HG03066 (cell line): ENCODE data around the gene HAGHL.

Experiments
- ATAC-seq: cut with Tn5 transposase; IDR thresholded peaks from one replicate; pipeline ENCODE4 v1.9.1; 2021; ENCODE audit warnings: low read depth; ENCODE audit not compliant: unreplicated experiment

HAGHL gene

GRCh38 chr16:726438-727290, at the start of gene HAGHL, which contains the start of gene CCDC78:
Gene HAGHL (plus strand): TSS chr16:727106. CDS start chr16:727510, 404 bp downstream.
Gene CCDC78 (minus strand): TSS chr16:726443. CDS start chr16:726367, 76 bp downstream.
- ATAC-seq, result no peak

GRCh38 chr16:677316-678190, 49.4 kb upstream of the HAGHL start:
- ATAC-seq, result no peak

GRCh38 chr16:678209-678857, 48.6 kb upstream of the HAGHL start:
- ATAC-seq, result no peak

- no peak for ATAC-seq
Observed at GRCh38 chr16:678858-679813, 47.8 kb upstream of the HAGHL start.

GRCh38 chr16:679814-680624, 46.9 kb upstream of the HAGHL start, which contains the start of gene STUB1:
Gene STUB1 (plus strand): TSS chr16:680410. CDS start chr16:680526, 116 bp downstream.
- ATAC-seq, result peak; percentile 39

GRCh38 chr16:680625-680945, 46.3 kb upstream of the HAGHL start:
- ATAC-seq, result no peak

- no peak for ATAC-seq
Observed at GRCh38 chr16:680967-681745, 45.8 kb upstream of the HAGHL start.

- no peak for ATAC-seq
Observed at GRCh38 chr16:681746-682427, 45.0 kb upstream of the HAGHL start.

- no peak for ATAC-seq
Observed at GRCh38 chr16:682493-683395, 44.2 kb upstream of the HAGHL start.

GRCh38 chr16:683396-684070, 43.4 kb upstream of the HAGHL start:
- ATAC-seq, result no peak

GRCh38 chr16:684071-684794, 42.7 kb upstream of the HAGHL start, which contains the start of gene JMJD8:
Gene JMJD8 (minus strand): TSS chr16:684334. CDS start chr16:684319, 15 bp downstream.
- ATAC-seq, result peak; percentile 66

GRCh38 chr16:684961-685696, 41.8 kb upstream of the HAGHL start:
- no peak for ATAC-seq

- ATAC-seq, result no peak
Observed at GRCh38 chr16:685967-686366, 40.9 kb upstream of the HAGHL start.

- ATAC-seq, result no peak
Observed at GRCh38 chr16:686459-687260, 40.2 kb upstream of the HAGHL start.
